Endothelial cell of umbilical vein (primary cell): ENCODE results near the gene RPL12. TPM values are rescaled to one million over a fixed set of nuclear protein-coding genes. Genes with fewer than 3 reads are reported as not detected.
A peak's percentile ranks its signal among the peaks of the same experiment; 100 is the strongest.

Experiments
- BruUV-seq: library from RNA; stranded (reverse); fragments of 400-500 nt; replicated peaks from 2 replicates; lab custom pipeline; 2021; lab: Mats Ljungman, UMichigan
- CTCF ChIA-PET: fragments of 300-600, 350-600 bp; sonication (Branson Sonifier 250); formaldehyde crosslinking; loops from one replicate; lab custom pipeline; 2021; ENCODE audit warnings: antibody characterized with exemption, inconsistent platforms; lab: Charles Lee
- POLR2A ChIA-PET: fragments of 300-600, 350-600 bp; sonication (Branson Sonifier 250); formaldehyde crosslinking; loops from one replicate; lab custom pipeline; 2021; ENCODE audit warnings: antibody characterized with exemption, inconsistent platforms; lab: Charles Lee
- DNase-seq: peaks from one replicate; pipeline ENCODE4 v3.0.0-alpha.2; 2011; ENCODE audit warnings: low read depth, low spot score
- FAIRE-seq: peaks from 2 replicates; lab custom pipeline; 2011; peaks lifted over from hg19 to GRCh38; lab: Jason Lieb, UNC
- H2AFZ ChIP-seq: 2 replicates; pipeline ENCODE4 v1.6.0; 2012; ENCODE audit warnings: low read depth, low read length, control low read depth, inconsistent platforms
- H3K27ac ChIP-seq: 2 replicates; pipeline ENCODE4 v1.5.1; 2011; ENCODE audit warnings: low read depth, mild to moderate bottlenecking, control low read depth, low read length, moderate library complexity; ENCODE audit not compliant: insufficient read depth
- H3K27me3 ChIP-seq, 2 experiments: 2 replicates each; pipeline versions ENCODE4 v1.6.0 to v1.6.1; 2011; ENCODE audit warnings: low read length in 2 of 2, mixed read lengths in 1 of 2; ENCODE audit not compliant: control insufficient read depth in 2 of 2, insufficient read depth in 2 of 2
- H3K36me3 ChIP-seq, 2 experiments: 2 replicates in 1 of 2; 3 replicates in 1 of 2; pipeline ENCODE4 v1.5.1; 2011; ENCODE audit warnings: low read length in 2 of 2, mild to moderate bottlenecking in 1 of 2, moderate library complexity in 1 of 2; ENCODE audit not compliant: control insufficient read depth in 2 of 2, insufficient read depth in 2 of 2; ENCODE audit errors: extremely low read depth in 1 of 2
- H3K4me1 ChIP-seq: 3 replicates; pipeline ENCODE4 v1.5.1; 2011; ENCODE audit warnings: mild to moderate bottlenecking, low read length; ENCODE audit not compliant: control insufficient read depth, insufficient read depth; ENCODE audit errors: extremely low read depth
- H3K4me2 ChIP-seq: 2 replicates; pipeline ENCODE4 v1.6.1; 2011; ENCODE audit warnings: low read length, control low read depth, mixed read lengths; ENCODE audit not compliant: insufficient read depth
- H3K4me3 ChIP-seq, 3 experiments: fragments of 200-600 bp in 1 of 3; sonication (generic), shearing (Covaris generic) in 1 of 3; replicated peaks in 1 of 3; 2 replicates each; pipeline ENCODE4 v1.5.1; 2011 to 2016; ENCODE audit warnings: control low read depth in 3 of 3, low read length in 3 of 3, mild to moderate bottlenecking in 2 of 3, inconsistent platforms in 1 of 3, low read depth in 1 of 3, moderate library complexity in 1 of 3; ENCODE audit not compliant: insufficient read depth in 1 of 3
- H3K79me2 ChIP-seq: 2 replicates; pipeline ENCODE4 v1.6.0; 2012; ENCODE audit warnings: low read length, inconsistent platforms; ENCODE audit not compliant: control insufficient read depth, insufficient read depth
- H3K9ac ChIP-seq: replicated peaks from 2 replicates; pipeline ENCODE3; 2011; ENCODE audit warnings: low read length, control low read depth; ENCODE audit not compliant: insufficient read depth; ENCODE audit errors: extremely low read depth
- H3K9me1 ChIP-seq: replicated peaks from 3 replicates; pipeline ENCODE4 v1.6.0; 2011; ENCODE audit warnings: mild to moderate bottlenecking, low read length; ENCODE audit not compliant: control insufficient read depth, insufficient read depth; ENCODE audit errors: extremely low read depth
- H3K9me3 ChIP-seq: replicated peaks from 2 replicates; pipeline ENCODE4 v1.5.1; 2012; ENCODE audit warnings: low read length, inconsistent platforms; ENCODE audit not compliant: control insufficient read depth, insufficient read depth
- H4K20me1 ChIP-seq: replicated peaks from 2 replicates; pipeline ENCODE3; 2011; ENCODE audit warnings: mild to moderate bottlenecking, low read length; ENCODE audit not compliant: control insufficient read depth, insufficient read depth; ENCODE audit errors: extremely low read depth
- CTCF ChIP-seq, 2 donors: IDR thresholded peaks; 1 replicate in 1 of 2; 2 replicates in 1 of 2; pipeline ENCODE4 v1.5.1; 2011; ENCODE audit warnings: low read length in 2 of 2, mild to moderate bottlenecking in 2 of 2, moderate library complexity in 2 of 2, control low read depth in 1 of 2, inconsistent platforms in 1 of 2, low read depth in 1 of 2; ENCODE audit not compliant: insufficient read depth in 1 of 2; ENCODE audit errors: extremely low read depth in 1 of 2
- EZH2 ChIP-seq: IDR thresholded peaks from 2 replicates; pipeline ENCODE4 v1.6.1; 2012; ENCODE audit warnings: borderline replicate concordance, low read depth, mild to moderate bottlenecking, moderate library complexity, low read length, inconsistent platforms; ENCODE audit not compliant: severe bottlenecking
- FOS ChIP-seq: IDR thresholded peaks from 2 replicates; pipeline ENCODE4 v1.6.1; 2011; ENCODE audit warnings: mild to moderate bottlenecking, low read length, moderate library complexity, borderline replicate concordance; ENCODE audit not compliant: insufficient read depth
- GATA2 ChIP-seq: IDR thresholded peaks from 2 replicates; pipeline ENCODE4 v1.7.0; 2011; ENCODE audit warnings: low read depth, mild to moderate bottlenecking, moderate library complexity, mixed read lengths, low read length; ENCODE audit not compliant: insufficient read length, insufficient read depth
- JUN ChIP-seq: IDR thresholded peaks from 2 replicates; pipeline ENCODE4 v1.6.1; 2011; ENCODE audit warnings: borderline replicate concordance, low read depth; ENCODE audit not compliant: insufficient read length, insufficient read depth
- MAX ChIP-seq: IDR thresholded peaks from 2 replicates; pipeline ENCODE4 v1.6.1; 2011; ENCODE audit not compliant: insufficient read depth, insufficient read length
- POLR2A ChIP-seq: IDR thresholded peaks from 2 replicates; pipeline ENCODE4 v1.6.1; 2012; ENCODE audit warnings: low read depth, mild to moderate bottlenecking, control low read depth, low read length
- POLR2AphosphoS5 ChIP-seq: IDR thresholded peaks from 2 replicates; pipeline ENCODE4 v1.6.1; 2012; ENCODE audit warnings: low read depth, mild to moderate bottlenecking, control low read depth, low read length, moderate library complexity; ENCODE audit not compliant: insufficient read depth
- dilution Hi-C: fragments of 300-500 bp; cut with MboI; formaldehyde crosslinking; loops from one replicate; pipeline ENCODE4 v1.15.0; 2019; ENCODE audit warnings: low sequenced_read_pairs; ENCODE audit not compliant: extremely low pct_ligation_motif_present
- intact Hi-C: fragments of 100-400 bp; cut with micrococcal nuclease; formaldehyde crosslinking; loops from one replicate; pipeline ENCODE4 v1.10.0; 2022
- polyA plus RNA-seq, 4 experiments: library from polyadenylated mRNA; depleted of rRNA in 3 of 4; stranded (reverse) in 3 of 4; unstranded in 1 of 4; fragments of >200 nt; gene quantifications; 2 replicates each; pipeline versions ENCODE4 v1.2.1 to v1.2.3, GENCODE V29; 2011 to 2012; ENCODE audit warnings: missing spikeins in 1 of 4
- total RNA-seq: library from RNA; stranded (reverse); gene quantifications from 2 replicates; pipeline ENCODE4 v1.2.3, GENCODE V29; 2021

Gene RPL12
- total and polyA plus RNA-seq, 2 donors (not counting 3 experiments of a cell fraction or from before 2014, with no cell fraction given), result 1,231 to 3,007 TPM

- no peak for DNase-seq
- peaks cover 41% of the 10 kb centered on the region in 2 experiments for H3K36me3 ChIP-seq
- peaks cover 14% of the 10 kb centered on the region for H3K4me1 ChIP-seq
- no peak for FAIRE-seq
- TF ChIP-seq POLR2A (peak; percentile 78), POLR2AphosphoS5 (peak; percentile 75), FOS (no peak)
- no peaks in the 10 kb centered on the region for H3K9me1 ChIP-seq
- intact Hi-C loops, result no loop called here
- H3K79me2 ChIP-seq, result peaks cover 33% of the 10 kb centered on the region
- H4K20me1 ChIP-seq, result no peaks in the 10 kb centered on the region
- peaks cover 3% of the 10 kb centered on the region for H3K9me3 ChIP-seq
- H3K27ac ChIP-seq, result no peak overlapping the region
- H3K9ac ChIP-seq, result no peak overlapping the region
- dilution Hi-C loops, result no loop called here
- no peak overlapping the region for H3K4me2 ChIP-seq
- ChIA-PET CTCF (interaction anchor here (1.3 kb wide), 1 partner anchor 49 kb away, joined by 3 read pairs; the partner anchor contains the start of gene SLC2A8), POLR2A (no interaction called here)
- H3K27me3 ChIP-seq, result no peaks in the 10 kb centered on the region
- no TSS peak for BruUV-seq
- no peak overlapping the region for H3K4me3 ChIP-seq
- no peak overlapping the region for H2AFZ ChIP-seq
These were observed 5.1 kb downstream of the RPL12 start for GRCh38 chr9:127445851-127446712.

GRCh38 chr9:127444921-127445850, 6.0 kb downstream of the RPL12 start:
- dilution Hi-C loops, result no loop called here

More at GRCh38 chr9:127444921-127445850, 6.0 kb downstream of the RPL12 start:
- DNase-seq (no peak), FAIRE-seq (no peak)
- Histone ChIP-seq H2AFZ (no peak overlapping the region), H3K9me1 (no peaks in the 10 kb centered on the region), H3K79me2 (peaks cover 25% of the 10 kb centered on the region), H3K4me1 (peaks cover 14% of the 10 kb centered on the region), H3K27ac (no peak overlapping the region), H3K4me2 (no peak overlapping the region), H3K9ac (no peak overlapping the region), H3K27me3 (no peaks in the 10 kb centered on the region), H4K20me1 (no peaks in the 10 kb centered on the region), H3K4me3 (no peak overlapping the region), H3K36me3 (peaks cover 46 to 49% of the 10 kb centered on the region in 2 experiments), H3K9me3 (peaks cover 3% of the 10 kb centered on the region)
- intact Hi-C loops, result no loop called here
- TSS peak; percentile 9 for BruUV-seq
- TF ChIP-seq POLR2A (peak; percentile 50), FOS (no peak), MAX (no peak), CTCF (IDR thresholded peaks at IDR 0.05; ENCODE audit: extremely low read depth in 1 of 2, insufficient read depth in 1 of 2, low read depth in 1 of 2, low read length in 2 of 2) (no peak), GATA2 (no peak), EZH2 (no peak), JUN (no peak), POLR2AphosphoS5 (peak; percentile 25)
- CTCF ChIA-PET, result no interaction called here
- POLR2A ChIA-PET, result interaction anchor here (0.6 kb wide), 2 partner anchors 14 to 25 kb away, joined by 3 to 4 read pairs; no protein-coding TSS in a partner anchor
